Femur (tissue), 1 donor: ENCODE data around the gene SLC38A11.
A peak's percentile ranks its signal among the peaks of the same experiment; 100 is the strongest.
"Not testable (repeated sequence)": the region's sequence is repeated elsewhere in the genome, so short reads cannot be mapped to it uniquely, and the experiment has no call there.

ENCODE experiments used
- DNase-seq: peaks from one replicate; pipeline ENCODE4 v3.0.0-alpha.2; 2017

The SLC38A11 gene

GRCh38 chr2:164954954-164955701 is at the start of gene SLC38A11:
SLC38A11 (minus strand) TSS chr2:164955525; CDS start chr2:164955247, 278 bp downstream.
- peak; percentile 24 for DNase-seq

DNA sequence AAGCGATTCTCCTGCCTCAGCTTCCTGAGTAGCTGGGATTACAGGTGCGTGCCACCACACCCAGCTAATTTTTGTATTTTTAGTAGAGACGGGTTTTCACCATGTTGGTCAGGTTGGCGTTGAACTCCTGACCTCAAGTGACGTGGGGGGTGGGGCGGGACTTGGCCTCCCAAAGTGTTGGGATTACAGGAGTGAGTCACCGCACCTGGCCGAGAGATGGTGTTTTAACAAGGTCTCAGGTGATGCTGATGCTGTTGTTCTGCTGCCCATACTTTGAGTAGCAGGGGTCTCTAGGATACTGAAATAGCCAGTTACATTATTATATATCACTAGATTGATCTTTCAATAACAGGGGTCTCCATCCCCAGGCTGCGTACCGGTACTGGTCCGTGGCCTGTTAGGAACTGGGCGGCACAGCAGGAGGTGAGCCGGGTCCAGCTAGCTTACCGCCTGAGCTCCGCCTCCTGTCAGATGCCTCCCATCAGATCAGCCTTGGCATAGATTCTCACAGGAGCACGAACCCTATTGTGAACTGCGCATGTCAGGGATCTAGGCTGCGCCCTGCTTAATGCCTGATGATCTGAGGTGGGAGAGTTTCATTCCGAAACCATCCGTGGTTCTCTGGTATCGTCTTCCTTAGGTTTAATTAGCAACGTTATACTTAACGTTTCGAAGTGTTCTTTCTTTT is 48.3 kb upstream of the SLC38A11 start:
- DNase-seq, result no peak

DNA sequence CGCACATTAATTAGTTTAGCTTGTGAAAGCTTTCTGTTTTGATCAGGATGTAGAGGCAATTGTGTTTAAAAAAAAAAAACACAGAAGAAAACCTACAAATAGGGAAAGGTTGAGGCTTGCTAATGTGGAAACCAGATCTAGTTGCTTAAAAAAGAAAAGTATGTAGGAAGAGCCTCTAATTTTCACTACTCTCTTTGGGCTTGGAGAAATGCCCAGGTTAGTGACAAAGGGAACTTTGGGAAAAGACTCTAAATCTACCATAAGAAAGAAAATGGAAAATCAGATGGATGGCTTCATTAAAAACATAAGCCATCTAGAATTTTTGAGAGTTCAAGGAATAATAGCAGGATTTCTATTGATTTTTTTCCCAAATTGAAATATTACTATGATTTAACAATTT is 47.3 kb upstream of the SLC38A11 start:
- no peak for DNase-seq

GRCh38 chr2:164994664-164995299 is 39.5 kb upstream of the SLC38A11 start:
- not testable (repeated sequence) for DNase-seq

DNA sequence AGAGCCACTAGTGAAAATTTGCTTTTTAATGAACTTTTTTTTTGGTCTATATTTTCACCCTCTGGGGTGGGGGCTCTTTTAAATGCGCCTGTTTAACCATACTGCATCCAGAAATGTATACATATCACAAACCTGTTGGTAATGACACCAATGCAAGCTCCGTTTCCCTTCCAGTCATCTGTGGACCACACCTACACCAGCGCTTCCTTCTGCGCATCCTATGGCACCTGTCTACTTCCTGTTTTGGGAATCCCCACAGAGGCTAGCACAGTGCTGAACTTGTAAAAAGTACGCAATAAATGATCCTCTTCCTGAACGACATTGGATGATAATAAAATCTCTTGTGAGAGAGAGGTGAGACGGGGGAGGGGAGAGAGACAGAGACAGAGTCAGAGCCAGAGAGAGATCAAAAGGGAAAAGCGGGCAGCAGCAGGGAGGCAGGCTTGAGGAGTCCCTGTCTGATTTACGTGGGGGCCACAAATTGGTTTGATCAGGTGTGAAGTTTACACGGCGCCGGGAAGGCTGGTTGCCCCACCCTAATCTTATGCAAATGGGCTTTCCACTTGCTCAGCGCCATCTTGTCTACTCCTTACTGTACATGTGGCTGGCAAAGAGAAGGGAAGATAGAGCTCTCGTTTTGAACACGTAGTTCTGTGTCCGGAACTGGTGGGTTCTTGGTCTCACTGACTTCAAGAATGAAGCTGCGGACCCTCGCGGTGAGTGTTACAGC is 38.1 kb upstream of the SLC38A11 start:
- DNase-seq, result no peak

DNA sequence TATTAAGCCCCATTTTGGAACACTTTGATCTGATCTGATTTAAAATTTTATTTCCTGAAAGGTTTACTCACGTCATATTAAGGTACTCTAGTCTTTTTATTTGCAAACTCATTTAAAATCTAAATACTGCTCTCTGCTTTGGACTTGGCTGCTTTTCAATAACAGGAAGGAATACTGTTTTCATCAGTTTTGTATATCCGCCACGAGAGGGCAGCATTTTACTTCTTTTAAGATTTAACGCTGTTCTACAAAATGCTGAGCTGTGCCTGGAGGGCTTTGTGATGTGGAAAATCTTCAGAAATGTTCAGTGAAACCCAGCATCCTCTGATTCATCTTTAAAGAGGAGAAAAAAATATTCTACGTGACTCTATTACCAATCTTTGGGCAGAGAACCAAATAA is 37.5 kb upstream of the SLC38A11 start:
- peak; percentile 61 for DNase-seq

GRCh38 chr2:164992093-164992454 is 36.7 kb upstream of the SLC38A11 start:
- not testable (repeated sequence) for DNase-seq

- not testable (repeated sequence) for DNase-seq
Measured at GRCh38 chr2:164991361-164992092, 36.2 kb upstream of the SLC38A11 start.

DNA sequence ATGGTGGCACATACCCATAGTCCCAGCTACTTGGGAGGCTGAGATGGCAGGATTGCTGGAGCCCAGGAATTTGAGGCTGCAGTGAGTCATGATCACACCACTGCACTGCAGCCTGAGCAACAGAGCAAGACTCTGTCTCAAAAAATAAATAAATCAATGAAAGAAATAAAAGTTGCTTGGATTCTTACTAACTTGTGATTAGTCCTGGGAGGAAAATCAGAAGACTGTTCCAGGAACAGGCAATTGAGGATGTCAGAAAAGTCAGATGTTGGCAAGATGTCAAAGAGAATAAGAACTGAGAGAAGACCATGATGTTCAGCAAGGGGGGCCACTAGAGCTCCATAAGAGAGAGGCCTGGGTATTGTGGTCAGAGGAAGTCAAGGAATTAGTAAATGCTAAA is 35.6 kb upstream of the SLC38A11 start:
- not testable (repeated sequence) for DNase-seq

- DNase-seq, result not testable (repeated sequence)
Measured at GRCh38 chr2:164988805-164989204, 33.5 kb upstream of the SLC38A11 start.

DNA sequence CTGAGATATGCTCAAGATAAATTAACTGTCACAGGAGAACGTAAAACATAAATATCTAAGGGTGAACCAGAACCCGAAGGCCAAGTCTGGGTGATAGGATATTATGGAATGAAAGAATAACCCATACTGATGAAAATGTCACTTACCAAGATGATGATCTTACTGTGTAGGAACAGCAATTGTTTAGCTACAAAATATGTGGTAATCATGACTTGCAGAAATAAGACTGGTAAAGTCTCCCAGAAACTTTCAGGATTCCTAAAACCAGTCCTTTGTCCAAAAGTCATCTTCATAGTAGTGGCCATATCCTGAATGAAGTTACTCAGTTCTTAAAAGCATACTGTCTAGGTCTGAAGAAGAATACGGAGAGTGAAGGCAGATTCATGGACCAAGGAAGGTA is 30.7 kb upstream of the SLC38A11 start:
- DNase-seq, result not testable (repeated sequence)

GRCh38 chr2:164984428-164984827 is 29.1 kb upstream of the SLC38A11 start:
- no peak for DNase-seq

DNA sequence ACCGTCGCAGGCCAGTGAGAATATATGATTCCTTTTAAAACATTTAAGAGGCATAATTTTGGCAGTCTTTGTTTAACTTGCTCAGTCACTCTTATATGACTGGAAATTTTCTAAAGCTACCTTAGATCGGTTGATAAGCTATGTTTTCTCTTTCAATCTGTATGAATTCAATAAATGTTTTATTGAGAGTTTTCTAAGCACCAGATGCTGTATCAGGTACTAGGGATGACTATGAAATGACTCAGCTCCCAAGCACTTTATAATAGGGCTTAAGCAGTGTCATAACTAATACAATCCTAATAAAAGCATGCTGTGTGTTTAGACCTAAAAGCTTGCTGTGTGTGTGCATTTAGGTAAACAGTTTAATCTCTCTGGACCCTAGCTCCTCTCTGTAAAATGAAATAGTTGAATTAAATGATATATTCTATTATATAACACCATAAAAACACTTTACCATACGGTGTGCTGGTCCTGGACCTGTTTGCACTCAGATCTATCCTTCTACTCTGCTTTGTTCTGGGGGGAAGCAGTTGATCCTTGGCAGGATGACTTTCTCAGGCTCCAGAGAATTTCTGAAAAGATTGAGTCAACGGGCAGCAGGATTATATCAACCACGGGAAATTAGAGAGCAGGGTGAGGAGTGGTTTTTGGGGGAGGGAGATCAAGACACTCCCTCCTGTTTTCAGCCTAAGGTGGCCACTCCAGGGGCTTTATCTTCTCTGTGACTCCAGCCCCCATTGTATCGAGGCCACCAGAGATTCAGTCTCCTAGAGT is 26.1 kb upstream of the SLC38A11 start:
- DNase-seq, result no peak

GRCh38 chr2:164980688-164981087 is 25.4 kb upstream of the SLC38A11 start:
- not testable (repeated sequence) for DNase-seq

- no peak for DNase-seq
Measured at GRCh38 chr2:164979113-164979512, 23.8 kb upstream of the SLC38A11 start.

- DNase-seq, result not testable (repeated sequence)
Measured at GRCh38 chr2:164976875-164977470, 21.6 kb upstream of the SLC38A11 start.

- DNase-seq, result no peak
Measured at GRCh38 chr2:164976301-164976700, 21.0 kb upstream of the SLC38A11 start.

DNA sequence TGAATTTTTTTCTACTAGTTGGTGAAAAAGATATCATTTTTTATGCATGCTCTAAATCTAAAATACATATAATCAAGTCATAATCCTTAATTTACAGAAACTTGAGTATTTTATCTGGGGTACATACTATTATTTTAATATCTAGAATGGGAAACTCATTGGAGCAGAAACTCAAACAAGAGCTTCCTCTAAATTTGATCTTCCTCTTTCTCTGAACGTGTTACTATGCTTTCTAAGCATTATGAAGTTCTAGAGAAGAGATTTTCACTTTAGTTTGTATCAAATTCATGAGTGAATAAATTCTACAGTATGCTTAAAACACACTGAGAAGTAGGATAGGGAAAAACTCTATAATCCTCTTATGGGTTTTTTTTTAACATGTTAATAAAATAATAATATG is 20.6 kb upstream of the SLC38A11 start:
- DNase-seq, result no peak

- DNase-seq, result no peak
Measured at GRCh38 chr2:164974221-164974620, 18.9 kb upstream of the SLC38A11 start.

- no peak for DNase-seq
Measured at GRCh38 chr2:164972216-164972615, 16.9 kb upstream of the SLC38A11 start.
